ENCODE data around the gene CERS2. TPM values are rescaled to one million over a fixed set of nuclear protein-coding genes. Genes with fewer than 3 reads are reported as not detected.
A peak's percentile ranks its signal among the peaks of the same experiment; 100 is the strongest.
"Not testable (repeated sequence)": the region's sequence is repeated elsewhere in the genome, so short reads cannot be mapped to it uniquely, and the experiment has no call there.

Gene CERS2
- total RNA-seq, 1 experiment from 2014 or later = 361 TPM

DNA sequence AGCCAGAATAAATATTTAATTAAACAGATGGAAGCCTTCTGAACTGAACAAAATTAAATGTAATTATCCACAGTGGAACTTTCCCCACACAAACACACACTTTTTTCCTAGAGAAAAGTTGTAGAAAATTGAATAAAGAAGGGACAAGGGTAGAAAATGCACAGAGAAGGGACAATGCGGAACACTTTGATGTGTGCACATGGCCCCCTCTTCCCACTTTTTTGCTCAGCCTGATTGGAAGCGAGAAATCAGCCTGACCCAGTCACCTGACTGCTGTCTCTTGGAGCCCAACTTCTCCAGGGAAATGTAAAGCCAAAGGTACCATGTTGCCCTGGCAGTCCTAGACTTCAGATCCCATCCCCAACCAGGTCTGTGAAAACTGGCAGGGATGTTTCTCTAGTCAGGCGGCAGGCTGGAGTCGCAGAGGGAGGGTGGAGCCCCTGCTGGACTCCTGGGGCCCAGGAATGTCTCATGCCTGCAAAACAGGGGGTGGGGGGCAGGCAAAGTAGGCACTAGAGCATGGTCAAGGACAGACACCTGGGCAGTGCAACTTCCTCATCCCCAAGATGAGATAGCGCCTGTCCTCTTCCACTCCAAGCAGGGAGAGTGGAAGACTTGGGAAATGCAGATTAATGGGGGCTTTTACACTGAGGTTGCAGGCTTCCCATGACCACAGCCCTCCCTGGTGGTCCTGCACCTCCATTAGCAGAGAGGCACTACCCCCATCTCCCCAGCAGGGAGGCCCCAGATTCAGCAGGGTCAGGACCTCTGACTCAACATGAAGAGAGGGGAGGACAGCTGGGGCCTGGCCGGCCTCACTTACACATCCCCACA lies 2.8 kb downstream of the CERS2 start:
- no peak for DNase-seq (ENCODE audit: extremely low read depth, low read depth)

- DNase-seq (ENCODE audit: extremely low read depth, low read depth) = no peak
These were observed 3.6 kb downstream of the CERS2 start for GRCh38 chr1:150970808-150971582.

DNA sequence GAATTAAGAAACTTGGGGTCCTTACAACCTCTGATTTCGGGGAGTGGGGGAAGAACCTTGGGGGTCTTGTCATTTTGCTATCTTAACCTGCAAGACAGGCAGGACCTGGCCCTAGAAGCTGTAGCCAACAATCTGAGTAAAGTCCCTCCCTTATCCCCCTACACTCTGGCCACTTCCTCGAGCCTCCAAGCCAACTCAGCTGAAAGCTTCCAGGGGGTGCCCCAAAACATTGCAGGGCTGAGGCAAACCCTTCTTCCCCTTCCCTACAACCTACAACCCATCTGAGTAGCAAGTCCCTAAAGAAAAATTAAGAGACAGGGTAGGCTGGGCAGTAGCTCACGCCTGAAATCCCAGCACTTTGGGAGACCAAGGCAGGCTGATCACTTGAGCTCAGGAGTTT lies 5.0 kb downstream of the CERS2 start:
- DNase-seq (ENCODE audit: extremely low read depth, low read depth) = no peak

GRCh38 chr1:150968491-150968890 lies 6.1 kb downstream of the CERS2 start:
- DNase-seq (ENCODE audit: extremely low read depth, low read depth) = no peak

DNA sequence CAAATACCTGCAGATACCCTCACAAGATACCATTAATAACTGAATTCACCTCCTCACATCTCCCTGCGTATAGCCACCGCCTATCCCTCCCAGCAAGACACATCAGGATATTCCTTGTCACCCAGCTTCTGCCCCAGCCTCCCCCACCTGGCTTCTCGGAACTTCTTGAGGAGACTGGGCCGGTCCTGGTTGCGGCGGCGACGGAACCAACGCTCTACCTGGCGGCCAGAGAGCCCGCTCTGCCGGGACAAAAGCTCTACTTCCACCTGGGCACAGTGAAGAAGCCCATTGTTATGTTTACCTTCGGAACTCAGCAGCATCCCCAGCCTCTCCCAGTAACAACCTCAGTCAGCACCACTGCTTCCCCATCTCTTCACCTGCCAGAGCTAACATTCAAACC lies 6.7 kb downstream of the CERS2 start:
- DNase-seq (ENCODE audit: extremely low read depth, low read depth) = no peak

GRCh38 chr1:150966011-150966410 lies 8.6 kb downstream of the CERS2 start:
- no peak for DNase-seq (ENCODE audit: extremely low read depth, low read depth)

- no peak for DNase-seq (ENCODE audit: extremely low read depth, low read depth)
These were observed 9.0 kb downstream of the CERS2 start for GRCh38 chr1:150965605-150966004.

GRCh38 chr1:150964164-150964489 lies 10.5 kb downstream of the CERS2 start:
- DNase-seq (ENCODE audit: extremely low read depth, low read depth) = no peak

GRCh38 chr1:150963321-150964163 lies 11.1 kb downstream of the CERS2 start:
- DNase-seq (ENCODE audit: extremely low read depth, low read depth) = no peak

DNA sequence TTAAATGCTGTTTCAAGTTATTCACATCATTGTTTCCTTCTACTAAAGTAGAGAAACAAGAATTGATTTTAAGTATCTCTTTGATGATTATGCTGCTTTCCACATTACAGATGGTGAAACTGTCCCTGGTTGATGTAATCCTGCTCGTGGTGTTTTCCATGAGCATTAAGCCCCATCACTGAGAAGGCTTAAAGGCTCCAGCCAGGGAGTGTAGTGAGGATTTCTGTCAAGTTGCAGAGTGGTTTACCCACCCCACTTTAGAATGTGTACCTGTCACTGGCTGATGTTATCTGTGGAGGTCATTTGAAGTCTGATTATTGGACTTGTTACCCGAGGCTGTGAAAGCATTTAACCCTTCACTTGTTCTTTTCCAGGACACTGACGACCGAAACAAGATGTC lies 12.9 kb downstream of the CERS2 start:
- DNase-seq (ENCODE audit: extremely low read depth, low read depth) = no peak

GRCh38 chr1:150960646-150961045 lies 14.0 kb downstream of the CERS2 start:
- DNase-seq (ENCODE audit: extremely low read depth, low read depth) = no peak

DNA sequence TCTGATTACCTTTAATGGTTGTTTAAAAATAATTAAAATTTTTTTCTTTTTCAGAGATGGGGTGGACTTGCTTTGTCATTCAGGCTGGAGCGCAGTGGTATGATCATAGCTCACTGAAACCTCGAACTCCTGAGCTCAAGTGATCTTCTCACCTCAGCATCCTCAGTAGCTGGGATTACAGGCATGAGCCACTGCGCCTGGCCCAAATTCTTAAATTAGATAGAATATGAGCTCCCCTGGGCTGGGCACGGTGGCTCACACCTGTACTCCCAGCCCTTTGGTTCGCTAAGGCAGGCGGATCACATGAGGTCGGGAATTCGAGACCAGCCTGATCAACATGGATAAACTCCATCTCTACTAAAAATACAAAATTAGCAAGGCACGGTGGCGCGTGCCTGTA lies 17.0 kb downstream of the CERS2 start:
- no peak for DNase-seq (ENCODE audit: extremely low read depth, low read depth)

DNA sequence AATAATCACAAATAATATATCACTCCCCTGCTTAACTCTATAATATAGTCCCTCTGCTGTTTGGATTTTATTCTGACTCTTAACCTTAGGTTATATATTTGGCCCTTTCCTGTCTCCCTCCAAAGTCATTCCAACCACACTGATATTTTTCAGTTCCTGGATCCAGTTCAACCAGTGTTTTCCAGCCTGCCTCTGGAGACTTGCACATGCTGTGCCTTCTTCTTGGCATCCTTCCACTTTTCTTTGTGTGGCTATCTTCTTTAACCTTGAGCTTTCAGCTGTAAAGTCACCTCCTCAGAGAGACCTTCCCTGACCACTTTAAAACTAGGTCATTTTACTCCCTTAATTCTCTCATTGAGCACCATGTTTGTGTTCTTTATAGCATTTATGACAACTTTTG lies 19.4 kb downstream of the CERS2 start:
- no peak for DNase-seq (ENCODE audit: extremely low read depth, low read depth)

DNA sequence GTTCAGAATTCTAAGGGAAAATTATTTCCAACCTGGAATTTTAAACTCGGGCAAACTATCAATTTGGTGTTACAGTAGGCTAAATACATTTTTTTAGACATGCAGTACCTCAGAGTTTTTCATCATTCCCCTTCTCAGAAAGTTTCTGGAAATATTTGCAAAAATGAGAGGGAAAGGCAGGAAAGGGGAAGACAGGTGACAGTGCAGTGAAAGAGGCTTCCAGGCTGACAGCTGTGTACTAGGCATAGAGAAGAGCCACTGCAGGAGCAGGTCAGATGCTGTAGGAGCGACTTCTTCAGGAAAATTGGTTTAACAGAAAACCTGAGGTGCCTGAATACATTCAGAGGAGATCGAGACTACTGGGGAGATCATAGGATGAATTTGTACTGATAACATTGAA lies 19.9 kb downstream of the CERS2 start:
- no peak for DNase-seq (ENCODE audit: extremely low read depth, low read depth)

GRCh38 chr1:150944856-150945255 lies 29.8 kb downstream of the CERS2 start:
- no peak for DNase-seq (ENCODE audit: extremely low read depth, low read depth)

DNA sequence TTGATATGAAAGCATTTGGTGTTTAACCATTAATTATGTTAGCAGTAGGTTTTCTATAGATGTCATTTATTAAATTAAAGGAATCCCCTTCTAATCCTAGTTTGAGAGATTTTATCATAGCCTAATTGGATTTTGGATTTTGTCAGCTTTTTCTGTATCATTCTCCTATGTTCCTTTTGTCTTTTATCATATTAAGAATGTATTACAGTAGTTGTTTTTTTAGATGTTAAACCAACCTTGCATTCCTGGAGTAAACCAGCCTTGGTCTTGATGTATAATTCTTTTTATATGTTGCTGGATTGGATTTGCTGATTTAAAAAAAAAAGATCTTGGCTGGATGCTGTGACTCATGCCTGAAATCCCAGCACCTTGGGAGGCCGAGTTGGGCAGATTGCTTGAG lies 42.9 kb downstream of the CERS2 start:
- no peak for DNase-seq (ENCODE audit: extremely low read depth, low read depth)

DNA sequence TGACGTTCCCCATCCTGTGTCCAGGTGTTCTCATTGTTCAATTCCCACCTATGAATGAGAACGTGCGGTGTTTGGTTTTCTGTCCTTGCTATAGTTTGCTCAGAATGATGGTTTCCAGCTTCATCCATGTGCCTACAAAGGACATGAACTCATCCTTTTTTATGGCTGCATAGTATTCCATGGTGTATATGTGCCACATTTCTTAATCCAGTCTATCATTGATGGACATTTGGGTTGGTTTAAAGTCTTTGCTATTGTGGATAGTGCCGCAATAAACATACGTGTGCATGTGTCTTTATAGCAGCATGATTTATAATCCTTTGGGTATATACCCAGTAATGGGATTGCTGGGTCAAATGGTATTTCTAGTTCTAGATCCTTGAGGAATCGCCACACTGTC lies 45.9 kb downstream of the CERS2 start:
- DNase-seq (ENCODE audit: extremely low read depth, low read depth) = not testable (repeated sequence)

DNA sequence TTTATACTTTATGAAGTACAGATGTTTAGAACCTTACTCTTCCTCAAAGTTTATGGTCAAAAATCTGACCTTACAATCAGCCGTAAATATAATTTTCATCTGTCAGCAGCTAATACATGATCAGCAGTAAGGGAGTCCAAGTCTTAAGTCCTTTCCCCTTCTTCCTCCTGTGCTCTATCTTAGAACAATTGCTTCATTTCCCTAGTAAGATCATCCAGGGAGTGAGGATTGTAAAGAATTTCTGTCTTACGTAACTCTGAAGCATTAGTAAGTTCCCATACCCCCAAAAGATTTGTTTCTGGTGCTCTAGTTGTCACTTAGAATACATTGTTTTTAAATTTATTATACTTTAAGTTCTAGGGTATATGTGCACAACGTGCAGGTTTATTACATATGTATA lies 46.3 kb downstream of the CERS2 start:
- no peak for DNase-seq (ENCODE audit: extremely low read depth, low read depth)

DNA sequence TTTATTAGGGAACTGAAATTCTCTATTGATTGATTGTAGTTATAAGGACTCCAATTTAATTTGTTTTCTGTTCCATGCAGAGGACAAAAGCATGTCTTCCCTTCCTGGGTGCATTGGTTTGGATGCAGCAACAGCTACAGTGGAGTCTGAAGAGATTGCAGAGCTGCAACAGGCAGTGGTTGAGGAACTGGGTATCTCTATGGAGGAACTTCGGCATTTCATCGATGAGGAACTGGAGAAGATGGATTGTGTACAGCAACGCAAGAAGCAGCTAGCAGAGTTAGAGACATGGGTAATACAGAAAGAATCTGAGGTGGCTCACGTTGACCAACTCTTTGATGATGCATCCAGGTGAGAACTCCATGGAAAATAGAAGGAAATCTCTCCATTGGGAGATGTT lies 47.0 kb downstream of the CERS2 start:
- no peak for DNase-seq (ENCODE audit: extremely low read depth, low read depth)

- peak; percentile 99 for DNase-seq (ENCODE audit: extremely low read depth, low read depth)
These were observed 48.4 kb downstream of the CERS2 start, which contains the start of gene SETDB1 for GRCh38 chr1:150926097-150926741. TSS of gene SETDB1 (plus strand) at chr1:150926363. CDS start at chr1:150927715, 1,352 bp downstream.

DNA sequence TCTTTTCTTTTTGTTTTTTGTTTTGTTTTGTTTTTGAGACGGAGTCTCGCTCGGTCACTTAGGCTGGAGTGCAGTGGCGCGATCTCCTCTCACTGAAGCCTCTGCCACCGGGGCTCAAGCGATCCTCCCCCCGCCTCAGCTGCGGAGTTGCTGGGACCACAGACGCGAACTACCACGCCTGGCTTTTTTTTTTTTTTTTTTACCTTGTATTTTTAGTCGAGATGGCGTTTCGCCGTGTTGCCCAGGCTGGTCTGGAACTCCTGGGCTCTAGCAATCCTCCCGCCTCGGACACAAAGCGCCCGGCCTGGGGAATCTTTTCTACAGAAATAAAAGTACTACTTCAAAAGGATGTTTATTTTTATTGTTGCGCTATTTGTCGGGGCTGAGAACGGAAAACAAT lies 49.6 kb downstream of the CERS2 start:
- DNase-seq (ENCODE audit: extremely low read depth, low read depth) = no peak

All from NCI-H460 (cell line).